Measurements from ENCODE around the gene SPINT1. TPM values are rescaled to one million over a fixed set of nuclear protein-coding genes. Genes with fewer than 3 reads are reported as not detected.

The SPINT1 gene
- total and polyA plus RNA-seq, 2 donors (not counting 1 experiment from before 2014, with no cell fraction given), result 14.4 to 21.3 TPM

GRCh38 chr15:40904552-40905201, 60.8 kb downstream of the SPINT1 start:
- Mint-ChIP-seq H3K4me3 (no peak overlapping the region), H3K27me3 (no peaks in the 10 kb centered on the region), H3K4me1 (peaks cover 48% of the 10 kb centered on the region), H3K27ac (peak overlapping the region; percentile 98), H3K9me3 (ENCODE audit: insufficient read depth) (no peaks in the 10 kb centered on the region)
- Histone ChIP-seq H3K4me3 (ENCODE audit: control extremely low read depth in 1 of 5, extremely low read depth in 1 of 5, insufficient read depth in 1 of 5, low read depth in 2 of 5, low read length in 4 of 5) (no peak overlapping the region), H2AFZ (ENCODE audit: insufficient read depth, low read depth, low read length, poor library complexity, severe bottlenecking) (no peak overlapping the region), H3K4me2 (replicated peaks; ENCODE audit: low read depth, low read length, poor library complexity, severe bottlenecking) (peak overlapping the region; percentile 17), H3K27ac (ENCODE audit: low read length in 2 of 2) (peak overlapping the region; percentile 53 to 98), H3K79me2 (ENCODE audit: control insufficient read depth, insufficient read depth, low read length) (peaks cover 12% of the 10 kb centered on the region), H3K9me3 (ENCODE audit: control extremely low read depth in 1 of 3, control insufficient read depth in 2 of 3, insufficient read depth in 1 of 3, low read length in 2 of 3) (no peaks in the 10 kb centered on the region), H3K4me1 (ENCODE audit: control insufficient read depth in 2 of 2, insufficient read depth in 2 of 2, low read length in 2 of 2) (peaks cover 30 to 60% of the 10 kb centered on the region in 2 donors), H3K36me3 (replicated peaks in 1 of 2; ENCODE audit: control extremely low read depth in 1 of 2, control insufficient read depth in 1 of 2, extremely low read depth in 1 of 2, insufficient read depth in 2 of 2, low read length in 1 of 2) (peaks cover 0 to 29% of the 10 kb centered on the region in 2 experiments), H3K27me3 (replicated peaks in 1 of 4; ENCODE audit: control extremely low read depth in 1 of 4, control insufficient read depth in 3 of 4, insufficient read depth in 4 of 4, low read length in 3 of 4) (no peaks in the 10 kb centered on the region), H3K9ac (ENCODE audit: low read length) (no peak overlapping the region), H4K20me1 (ENCODE audit: control insufficient read depth, insufficient read depth, low read length, poor library complexity, severe bottlenecking) (peaks cover 20% of the 10 kb centered on the region)
- ATAC-seq (ENCODE audit: low read depth) (no peak), DNase-seq (peak; percentile 41)
- 91% methylated on average over 6 of the region's 7 CpGs for WGBS (ENCODE audit: insufficient coverage)
- intact Hi-C loops (cut with micrococcal nuclease), result loop anchor here (1.0 to 10.0 kb wide), 7 partner anchors 10 to 990 kb away; partner anchors contain the start of genes MAPKBP1, MGA, RTF1 and SPTBN5
- POLR2A ChIA-PET, result interaction anchor here (0.6 to 3.5 kb wide), 4 partner anchors 9 to 285 kb away, joined by 3 to 28 read pairs (median 8); partner anchors contain the start of gene VPS18
- TF ChIP-seq CTCF (IDR thresholded peaks at IDR 0.05) (no peak), EZH2 (IDR thresholded peaks at IDR 0.05; ENCODE audit: borderline replicate concordance, insufficient read depth, low read depth, low read length, poor library complexity, severe bottlenecking) (no peak)
- CTCF ChIA-PET, result interaction anchor here (0.6 to 9.5 kb wide), 35 partner anchors 10 to 907 kb away, joined by 3 to 176 read pairs (median 5); partner anchors contain the start of genes CHAC1, CHP1, DLL4 and EXD1
